NCI-H2171 treated with DMSO at 0.1 percent for 48 hours (cell line): ENCODE data around the gene CYP26A1.
"Not testable (repeated sequence)": the region's sequence is repeated elsewhere in the genome, so short reads cannot be mapped to it uniquely, and the experiment has no call there.

ENCODE experiments used
- DNase-seq: peaks from one replicate; lab custom pipeline; 2025; lab: John Stamatoyannopoulos, UW

Gene CYP26A1

DNA sequence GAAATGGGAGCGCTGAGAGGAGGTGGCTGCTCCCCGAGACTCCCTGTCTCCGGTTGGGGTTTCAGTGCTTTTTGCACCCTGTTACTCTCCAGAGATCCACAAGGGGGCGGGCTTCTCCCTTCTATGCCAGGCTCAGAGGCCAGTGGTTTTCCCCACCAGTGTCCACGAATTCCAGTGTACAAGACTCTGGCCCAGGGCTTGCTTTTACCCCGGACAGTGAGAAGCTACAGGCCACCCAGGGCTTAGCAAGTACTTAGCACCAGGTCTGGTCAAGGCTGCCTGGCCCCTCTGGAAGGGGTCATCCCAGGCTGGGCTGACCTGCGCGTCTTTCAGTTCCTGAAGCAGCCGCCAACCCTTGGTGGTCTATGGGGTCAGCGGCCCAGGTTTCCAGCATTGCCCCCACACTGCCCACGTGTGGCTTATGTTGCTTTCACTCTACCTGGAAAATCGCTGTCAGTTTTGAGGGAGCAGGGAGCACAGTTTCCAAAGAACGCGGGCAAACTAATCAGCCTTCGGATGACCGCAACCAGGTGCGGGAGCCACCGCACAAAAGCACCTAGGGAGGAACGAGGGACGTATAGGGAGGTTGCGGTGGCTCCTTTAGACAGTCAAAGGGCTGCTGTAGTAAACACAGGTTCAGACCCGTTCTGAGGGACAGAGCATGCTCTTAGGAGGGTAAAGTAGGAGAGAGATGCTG is 6.8 kb downstream of the CYP26A1 start:
- DNase-seq, result peak; percentile 18

GRCh38 chr10:93081318-93081717 is 7.6 kb downstream of the CYP26A1 start:
- no peak for DNase-seq

DNA sequence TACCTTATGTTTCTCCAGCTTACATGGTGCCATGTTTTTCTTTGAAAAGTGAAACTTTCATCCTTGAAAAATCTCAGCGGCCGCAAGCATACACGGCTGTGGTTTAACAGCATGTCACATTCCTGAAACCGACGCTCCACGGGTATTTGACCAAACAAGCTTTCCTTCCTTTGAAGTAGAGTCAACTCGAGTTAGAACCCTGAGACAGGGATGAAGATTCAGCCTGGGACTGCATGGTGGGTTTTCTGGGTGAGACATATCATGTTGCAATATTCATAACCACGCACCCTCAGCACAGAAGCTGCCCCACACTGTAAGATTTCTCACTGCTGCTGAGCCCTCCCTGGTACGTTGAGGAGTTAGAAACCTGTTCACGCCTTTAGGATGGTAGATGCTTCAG is 8.1 kb downstream of the CYP26A1 start:
- DNase-seq, result no peak

GRCh38 chr10:93083743-93084539 is 10.2 kb downstream of the CYP26A1 start:
- no peak for DNase-seq

DNA sequence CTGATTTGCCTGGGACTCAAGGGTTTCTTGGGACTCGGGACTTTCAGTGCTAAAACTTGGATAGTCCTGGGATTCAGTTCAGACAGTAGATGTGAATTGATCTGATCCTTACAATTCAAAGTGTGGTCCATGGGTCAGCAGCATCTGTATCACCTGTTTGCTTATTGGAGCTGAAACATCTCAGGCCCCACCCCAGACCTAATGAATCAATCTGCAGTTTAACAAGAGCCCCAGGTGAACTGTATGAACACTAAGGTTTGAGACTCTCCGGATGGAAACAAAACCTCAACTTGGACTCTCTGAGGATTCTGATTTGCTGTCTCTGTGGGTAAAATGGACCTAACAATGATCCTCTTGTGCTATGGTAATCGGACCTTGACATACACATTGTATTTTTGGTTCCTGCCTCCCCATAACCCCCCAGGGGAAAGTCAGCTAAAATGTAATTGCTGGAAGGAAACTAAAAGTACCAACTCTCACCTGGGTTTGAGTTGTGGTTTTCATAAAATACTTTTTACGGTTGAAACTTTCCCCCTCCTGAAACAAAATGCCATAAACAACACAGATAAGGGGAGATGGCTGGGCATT is 11.7 kb downstream of the CYP26A1 start:
- DNase-seq, result no peak

- DNase-seq, result no peak
Observed at GRCh38 chr10:93086289-93086688, 12.6 kb downstream of the CYP26A1 start.

- DNase-seq, result no peak
Observed at GRCh38 chr10:93087846-93088245, 14.2 kb downstream of the CYP26A1 start.

- no peak for DNase-seq
Observed at GRCh38 chr10:93088466-93088865, 14.8 kb downstream of the CYP26A1 start.

- DNase-seq, result no peak
Observed at GRCh38 chr10:93090619-93091018, 16.9 kb downstream of the CYP26A1 start.

- no peak for DNase-seq
Observed at GRCh38 chr10:93091960-93092359, 18.3 kb downstream of the CYP26A1 start.

DNA sequence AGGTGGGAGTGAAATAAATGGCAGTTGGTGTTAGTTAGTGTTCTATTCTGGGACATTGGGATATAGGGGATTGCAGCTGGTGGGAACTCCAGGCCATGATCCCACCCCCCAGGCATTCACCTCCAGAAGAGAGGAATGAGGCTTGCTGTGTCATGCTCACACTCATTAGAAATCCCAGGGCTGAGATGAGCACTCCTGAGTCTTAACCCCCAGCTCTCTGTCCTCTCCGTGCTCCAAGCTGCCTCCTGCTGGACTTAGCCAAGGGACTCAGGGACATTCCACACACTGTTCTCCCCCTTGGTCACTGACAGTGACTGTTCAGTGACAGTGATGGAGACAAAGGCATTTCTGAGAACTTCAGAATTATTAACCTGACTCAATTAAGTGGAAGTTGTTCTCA is 21.5 kb downstream of the CYP26A1 start:
- no peak for DNase-seq

GRCh38 chr10:93096901-93097300 is 23.2 kb downstream of the CYP26A1 start:
- no peak for DNase-seq

DNA sequence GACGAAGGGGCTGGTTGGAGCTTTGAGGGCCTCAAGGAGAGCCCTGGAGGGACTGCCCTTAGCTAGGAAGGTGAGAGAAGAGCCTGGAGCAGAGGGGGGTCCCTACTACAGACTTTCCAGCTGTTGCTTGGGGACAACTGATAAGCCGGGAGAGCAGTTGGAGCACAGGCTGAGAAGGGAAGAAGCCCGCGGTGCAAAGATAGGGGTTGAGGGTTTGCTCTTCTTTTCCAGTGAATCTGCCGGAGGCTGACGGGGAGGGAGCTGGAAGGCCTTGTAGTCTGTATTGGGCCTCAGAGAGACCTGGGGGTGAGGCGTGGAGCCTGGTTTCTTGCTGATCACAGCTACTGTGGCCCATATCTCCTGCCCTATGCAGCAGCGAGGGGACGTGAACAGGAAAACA is 23.7 kb downstream of the CYP26A1 start:
- DNase-seq, result no peak

DNA sequence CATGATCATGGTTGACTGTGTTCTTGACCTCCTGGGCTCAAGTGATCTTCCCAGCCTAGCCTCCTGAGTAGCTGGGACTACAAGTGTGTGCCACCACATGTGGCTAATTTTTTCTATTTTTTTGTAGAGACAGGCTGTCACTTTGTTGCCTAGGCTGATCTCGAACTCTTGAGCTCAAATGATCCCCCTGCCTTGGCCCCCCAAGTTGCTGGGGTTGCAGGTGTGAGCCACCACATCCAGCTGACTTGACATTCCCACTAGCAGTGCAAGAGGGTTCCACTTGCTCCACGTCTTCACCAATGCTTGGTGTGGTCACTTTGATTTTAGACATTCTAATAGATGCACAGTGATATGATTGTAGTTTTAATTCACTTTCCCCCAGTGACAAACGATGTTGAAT is 25.1 kb downstream of the CYP26A1 start:
- DNase-seq, result no peak

DNA sequence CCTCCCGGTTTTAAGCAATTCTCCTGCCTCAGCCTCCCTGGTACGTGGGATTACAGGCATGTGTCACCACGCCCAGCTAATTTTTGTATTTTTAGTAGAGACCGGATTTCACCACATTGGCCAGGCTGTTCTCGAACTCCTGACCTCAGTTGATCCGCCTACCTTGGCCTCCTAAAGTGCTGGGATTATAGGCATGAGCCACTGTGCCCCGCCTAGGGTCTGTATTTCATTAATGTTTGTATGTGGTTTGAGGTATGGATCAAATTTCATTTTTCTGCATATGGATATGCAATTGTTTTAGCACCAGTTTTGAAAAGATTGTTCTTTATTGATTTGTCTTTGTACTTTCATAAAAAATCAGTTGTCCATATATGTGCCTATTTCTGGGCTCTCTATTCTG is 26.0 kb downstream of the CYP26A1 start:
- DNase-seq, result peak; percentile 4

DNA sequence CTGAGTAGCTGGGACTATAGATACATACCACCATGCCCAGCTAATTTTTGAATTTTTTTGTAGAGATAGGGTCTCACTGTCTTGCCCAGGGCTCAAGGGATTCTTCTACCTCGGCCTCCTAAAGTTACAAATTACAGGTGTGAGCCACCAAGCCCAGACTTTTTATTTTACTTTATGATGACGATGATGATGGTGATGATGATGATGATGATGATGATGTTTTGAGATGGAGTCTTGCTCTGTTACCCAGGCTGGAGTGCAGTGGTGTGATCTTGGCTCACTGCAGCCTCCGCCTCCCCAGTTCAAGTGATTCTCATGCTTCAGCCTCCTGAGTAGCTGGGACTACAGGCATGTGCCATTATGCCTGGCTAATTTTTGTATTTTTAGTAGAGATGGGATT is 27.5 kb downstream of the CYP26A1 start:
- not testable (repeated sequence) for DNase-seq

- DNase-seq, result no peak
Observed at GRCh38 chr10:93103953-93104352, 30.3 kb downstream of the CYP26A1 start.

- no peak for DNase-seq
Observed at GRCh38 chr10:93106631-93107072, 33.0 kb downstream of the CYP26A1 start.

DNA sequence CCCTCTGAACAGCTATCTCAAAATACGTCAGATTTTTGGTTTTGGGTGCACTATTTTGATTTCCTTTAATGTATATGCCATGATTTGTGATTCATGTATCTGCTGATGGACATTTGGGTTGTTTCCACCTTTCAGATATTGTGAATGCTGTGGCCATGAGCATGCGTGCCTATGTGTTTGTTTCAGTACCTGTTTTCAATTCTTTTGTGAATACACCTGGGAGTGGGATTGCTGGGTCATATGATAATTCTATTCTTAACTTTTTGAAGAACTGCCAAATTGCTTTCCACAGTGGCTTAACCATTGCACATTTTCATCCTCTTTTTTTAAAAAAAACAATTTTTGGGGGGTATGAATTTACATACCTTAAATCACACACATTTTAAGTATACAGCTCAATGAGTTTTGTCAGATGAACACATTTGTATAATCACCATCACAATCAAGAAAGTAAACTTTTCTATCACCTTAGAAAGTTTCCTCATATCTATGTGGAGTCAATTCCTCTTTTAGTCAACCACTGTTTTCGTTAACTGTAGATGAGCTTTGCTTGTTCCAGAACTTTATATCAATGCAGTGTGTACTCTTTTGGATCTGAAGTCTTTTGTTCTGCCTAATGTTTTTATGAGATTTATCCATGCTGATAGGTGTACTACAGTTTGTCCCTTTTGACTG is 36.9 kb downstream of the CYP26A1 start:
- no peak for DNase-seq

- DNase-seq, result no peak
Observed at GRCh38 chr10:93113042-93113441, 39.3 kb downstream of the CYP26A1 start.

DNA sequence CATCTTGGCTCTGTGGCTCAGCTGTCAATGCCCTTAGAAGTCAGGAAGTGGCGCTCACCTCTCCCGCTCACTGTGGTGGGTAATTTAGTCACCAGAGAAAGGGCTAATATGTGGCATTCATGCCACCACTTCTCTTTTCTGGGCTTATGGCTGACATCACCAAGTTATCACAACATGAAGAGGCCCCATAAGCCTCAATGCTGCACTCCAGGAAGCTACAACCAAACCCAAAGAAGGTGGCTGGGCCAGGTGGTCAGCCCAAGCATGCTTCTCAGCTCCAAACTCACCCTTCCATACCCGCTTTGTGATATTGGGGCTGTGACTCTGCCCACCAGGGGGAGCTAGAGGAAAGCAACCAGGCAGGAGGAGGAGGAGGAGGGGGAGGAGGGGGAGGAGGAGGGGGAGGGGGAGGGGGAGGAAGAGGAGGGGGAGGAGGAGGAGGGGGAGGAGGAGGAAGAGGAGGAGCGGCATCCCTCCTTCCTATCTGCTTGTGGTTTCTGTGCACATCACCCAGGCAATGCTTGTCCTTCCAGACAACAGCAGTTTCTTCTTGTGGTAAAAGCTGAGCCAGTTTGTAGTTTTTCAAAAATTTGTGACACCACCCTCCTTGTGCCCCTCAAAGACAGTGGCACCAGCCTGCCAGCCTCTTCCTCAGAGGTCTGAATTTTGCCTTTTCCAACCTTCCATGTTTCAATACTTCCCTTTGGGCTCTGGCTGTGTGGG is 42.1 kb downstream of the CYP26A1 start:
- DNase-seq, result peak; percentile 14

DNA sequence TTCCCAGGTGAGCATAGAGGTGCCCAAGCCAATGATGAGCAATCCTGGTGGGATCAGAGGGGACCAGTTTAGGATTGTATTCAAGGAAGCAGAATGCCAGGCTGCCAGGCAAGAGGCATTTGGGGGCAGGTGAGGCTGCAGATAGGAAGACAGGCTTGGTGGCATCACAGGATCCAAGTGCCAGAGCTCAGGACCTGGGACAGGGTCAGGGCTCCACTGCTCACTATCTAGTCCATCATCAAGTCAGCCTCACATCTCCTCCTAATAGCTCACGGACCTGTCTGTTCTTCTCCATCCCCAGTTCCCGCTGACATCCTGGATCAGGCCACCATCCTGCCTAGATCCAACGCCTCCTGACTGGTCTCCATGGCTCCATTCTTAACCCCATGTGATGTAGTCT is 47.6 kb downstream of the CYP26A1 start:
- DNase-seq, result no peak
